HG02678 (cell line): Measurements from ENCODE around the gene NBR1.
"Not testable (repeated sequence)": the region's sequence is repeated elsewhere in the genome, so short reads cannot be mapped to it uniquely, and the experiment has no call there.

Experiments
- ATAC-seq: cut with Tn5 transposase; IDR thresholded peaks from one replicate; pipeline ENCODE4 v1.9.1; 2021; ENCODE audit warnings: mild to moderate bottlenecking, moderate library complexity; ENCODE audit not compliant: unreplicated experiment

Gene NBR1

GRCh38 chr17:43212641-43213490, 41.9 kb downstream of the NBR1 start:
- no peak for ATAC-seq

- no peak for ATAC-seq
Measured at GRCh38 chr17:43213545-43213944, 42.5 kb downstream of the NBR1 start.

- ATAC-seq: no peak
Measured at GRCh38 chr17:43215341-43215740, 44.3 kb downstream of the NBR1 start.

GRCh38 chr17:43216369-43216761, 45.4 kb downstream of the NBR1 start:
- ATAC-seq: no peak

GRCh38 chr17:43216762-43217613, 46.0 kb downstream of the NBR1 start:
- no peak for ATAC-seq

- ATAC-seq: no peak
Measured at GRCh38 chr17:43217614-43218087, 46.6 kb downstream of the NBR1 start.

GRCh38 chr17:43219001-43219400, 48.0 kb downstream of the NBR1 start:
- ATAC-seq: no peak

- no peak for ATAC-seq
Measured at GRCh38 chr17:43219746-43220380, 48.8 kb downstream of the NBR1 start.

- ATAC-seq: no peak
Measured at GRCh38 chr17:43220511-43221125, 49.6 kb downstream of the NBR1 start.

- no peak for ATAC-seq
Measured at GRCh38 chr17:43224146-43224705, 53.2 kb downstream of the NBR1 start.

GRCh38 chr17:43226393-43226792, 55.4 kb downstream of the NBR1 start:
- ATAC-seq: no peak

- not testable (repeated sequence) for ATAC-seq
Measured at GRCh38 chr17:43228020-43228782, 57.2 kb downstream of the NBR1 start, which contains the start of gene CCDC200. TSS of gene CCDC200 (minus strand) at chr17:43228623. CDS start at chr17:43228554, 69 bp downstream.

- not testable (repeated sequence) for ATAC-seq
Measured at GRCh38 chr17:43231205-43232020, 60.4 kb downstream of the NBR1 start.

GRCh38 chr17:43232021-43232699, 61.1 kb downstream of the NBR1 start:
- ATAC-seq: not testable (repeated sequence)

GRCh38 chr17:43233263-43233662, 62.2 kb downstream of the NBR1 start:
- ATAC-seq: not testable (repeated sequence)

GRCh38 chr17:43233877-43234276, 62.9 kb downstream of the NBR1 start, which contains the start of gene RNU2-1:
TSS of gene RNU2-1 (minus strand) at chr17:43233977.
- ATAC-seq: not testable (repeated sequence)

- ATAC-seq: not testable (repeated sequence)
Measured at GRCh38 chr17:43239597-43239996, 68.6 kb downstream of the NBR1 start.
